Measurements from ENCODE around the gene ANO2.

DNA sequence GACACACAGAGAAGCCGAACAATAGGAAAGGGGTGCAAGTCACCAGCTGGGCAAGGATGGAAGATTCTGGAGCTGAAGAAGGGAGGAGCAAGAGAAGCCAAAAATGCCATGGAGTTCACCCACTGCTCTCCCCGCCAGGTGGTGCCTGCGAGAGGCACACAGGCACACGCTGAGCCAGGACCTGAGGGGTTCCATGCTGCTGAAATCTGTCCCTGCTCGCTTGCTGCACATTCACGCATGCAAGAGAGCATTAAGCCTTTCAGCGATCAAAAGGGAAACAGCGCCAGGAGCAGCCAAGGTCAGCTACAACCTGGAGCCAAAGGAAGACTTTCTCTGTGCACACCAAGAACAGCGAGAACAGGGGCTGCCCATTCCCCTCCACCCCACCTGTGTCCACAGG lies 104.1 kb downstream of the ANO2 start:
- TF ChIP-seq EGR1 (IDR thresholded peaks at IDR 0.05) (no peak), ZBTB7A (IDR thresholded peaks at IDR 0.05; ENCODE audit: low read depth) (no peak), YY1 (IDR thresholded peaks at IDR 0.05; ENCODE audit: low read depth) (no peak), CREB1 (IDR thresholded peaks at IDR 0.05; ENCODE audit: low read depth) (no peak), TAF1 (IDR thresholded peaks at IDR 0.05; ENCODE audit: low read depth) (no peak), EP300 (IDR thresholded peaks at IDR 0.05; ENCODE audit: borderline replicate concordance) (no peak), REST (IDR thresholded peaks at IDR 0.05; ENCODE audit: low read depth) (no peak), TCF12 (IDR thresholded peaks at IDR 0.05; ENCODE audit: low read depth) (no peak), FOXM1 (IDR thresholded peaks at IDR 0.05; ENCODE audit: borderline replicate concordance, low read depth) (no peak), CEBPB (IDR thresholded peaks at IDR 0.05) (no peak), RAD21 (IDR thresholded peaks at IDR 0.05; ENCODE audit: low read depth) (no peak), TEAD4 (IDR thresholded peaks at IDR 0.05) (no peak)
- TF ChIP-seq, protein P1, sequence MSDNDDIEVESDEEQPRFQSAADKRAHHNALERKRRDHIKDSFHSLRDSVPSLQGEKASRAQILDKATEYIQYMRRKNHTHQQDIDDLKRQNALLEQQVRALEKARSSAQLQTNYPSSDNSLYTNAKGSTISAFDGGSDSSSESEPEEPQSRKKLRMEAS (IDR thresholded peaks at IDR 0.05) = no peak
- TF ChIP-seq, protein P2, sequence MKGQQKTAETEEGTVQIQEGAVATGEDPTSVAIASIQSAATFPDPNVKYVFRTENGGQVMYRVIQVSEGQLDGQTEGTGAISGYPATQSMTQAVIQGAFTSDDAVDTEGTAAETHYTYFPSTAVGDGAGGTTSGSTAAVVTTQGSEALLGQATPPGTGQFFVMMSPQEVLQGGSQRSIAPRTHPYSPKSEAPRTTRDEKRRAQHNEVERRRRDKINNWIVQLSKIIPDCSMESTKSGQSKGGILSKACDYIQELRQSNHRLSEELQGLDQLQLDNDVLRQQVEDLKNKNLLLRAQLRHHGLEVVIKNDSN (IDR thresholded peaks at IDR 0.05) = no peak
